HAP-1 (cell line): ENCODE measurements around the gene UBE2A.

Experiments
- DNase-seq, 2 experiments: peaks; one replicate each; pipeline ENCODE4 v3.0.0-alpha.2; 2016 to 2020; ENCODE audit warnings: low spot score in 2 of 2
- H3K27me3 ChIP-seq: fragments of 250-450 bp; sonication (Bioruptor Pico); 2 replicates; pipeline ENCODE4 v1.5.1; 2020; ENCODE audit warnings: low read depth, mild to moderate bottlenecking, moderate library complexity
- H3K36me3 ChIP-seq: fragments of 250-450 bp; sonication (Bioruptor Pico); replicated peaks from 2 replicates; pipeline ENCODE4 v1.5.1; 2020; ENCODE audit warnings: mild to moderate bottlenecking
- H3K4me1 ChIP-seq: fragments of 250-450 bp; sonication (Bioruptor Pico); 2 replicates; pipeline ENCODE4 v1.5.1; 2020; ENCODE audit warnings: mild to moderate bottlenecking
- H3K4me3 ChIP-seq: fragments of 250-450 bp; sonication (Bioruptor Pico); 2 replicates; pipeline ENCODE4 v1.5.1; 2020; ENCODE audit warnings: mild to moderate bottlenecking, moderate library complexity
- H3K9me3 ChIP-seq: fragments of 250-450 bp; sonication (Bioruptor Pico); 2 replicates; pipeline ENCODE4 v1.5.1; 2020; ENCODE audit warnings: mild to moderate bottlenecking, moderate library complexity
- in situ Hi-C: fragments of 300-500 bp; cut with MboI; formaldehyde crosslinking; loops from 3 replicates; pipeline ENCODE4 v1.14.3; 2020; ENCODE audit warnings: low sequenced_read_pairs, inconsistent platforms, mixed read lengths

Gene UBE2A

DNA sequence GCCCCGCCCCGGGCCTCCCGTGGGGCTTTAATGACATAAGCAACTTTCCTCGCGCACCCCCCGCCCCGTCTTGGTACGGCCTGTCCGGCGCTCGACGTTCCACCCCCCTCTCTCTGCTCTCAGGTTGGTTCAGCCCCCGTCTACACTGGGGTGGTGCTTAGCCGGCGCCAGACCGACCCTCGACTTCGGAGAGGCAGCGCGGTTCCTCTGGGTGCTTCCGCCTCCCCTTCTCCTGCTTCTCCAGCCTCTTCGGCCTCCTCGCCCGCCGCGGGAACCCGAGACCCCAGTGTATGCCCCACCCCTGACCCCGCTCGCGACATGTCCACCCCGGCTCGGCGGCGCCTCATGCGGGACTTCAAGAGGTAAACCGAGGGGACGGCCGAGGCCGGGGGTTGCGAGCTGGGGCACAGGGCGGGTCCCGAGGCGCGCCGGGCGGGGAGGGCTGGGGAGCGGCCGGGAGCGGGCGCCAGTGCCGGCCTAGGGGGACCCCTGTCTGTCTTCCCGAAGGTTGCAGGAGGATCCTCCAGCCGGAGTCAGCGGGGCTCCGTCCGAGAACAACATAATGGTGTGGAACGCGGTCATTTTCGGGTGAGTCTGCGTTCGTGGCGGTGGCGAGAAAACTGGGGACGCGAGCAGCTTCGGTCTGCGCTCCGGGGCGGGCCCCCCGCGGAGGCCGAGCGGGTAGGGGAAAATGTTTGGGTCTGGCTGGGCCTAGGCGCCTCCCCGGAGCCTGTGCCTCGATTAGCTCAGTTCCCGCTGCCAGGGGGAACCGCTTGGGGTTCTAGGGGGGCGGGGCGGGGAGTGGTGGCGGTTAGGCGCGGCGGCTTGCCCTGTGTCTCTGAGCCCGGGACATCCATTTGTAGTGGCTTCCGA lies at the start of gene UBE2A:
UBE2A (plus strand) TSS at position 170 of the 873 bp plus-strand sequence; CDS start at position 319, 149 bp downstream.
- H3K4me1 ChIP-seq: peaks cover 15% of the 10 kb centered on the region
- peaks cover 16% of the 10 kb centered on the region for H3K36me3 ChIP-seq
- H3K4me3 ChIP-seq: peak within 1 kb of the TSS; percentile 97
- DNase-seq: peak; percentile 89 to 98
- no peaks in the 10 kb centered on the region for H3K9me3 ChIP-seq
- in situ Hi-C loops: no loop called here
- H3K27me3 ChIP-seq: no peaks in the 10 kb centered on the region

DNA sequence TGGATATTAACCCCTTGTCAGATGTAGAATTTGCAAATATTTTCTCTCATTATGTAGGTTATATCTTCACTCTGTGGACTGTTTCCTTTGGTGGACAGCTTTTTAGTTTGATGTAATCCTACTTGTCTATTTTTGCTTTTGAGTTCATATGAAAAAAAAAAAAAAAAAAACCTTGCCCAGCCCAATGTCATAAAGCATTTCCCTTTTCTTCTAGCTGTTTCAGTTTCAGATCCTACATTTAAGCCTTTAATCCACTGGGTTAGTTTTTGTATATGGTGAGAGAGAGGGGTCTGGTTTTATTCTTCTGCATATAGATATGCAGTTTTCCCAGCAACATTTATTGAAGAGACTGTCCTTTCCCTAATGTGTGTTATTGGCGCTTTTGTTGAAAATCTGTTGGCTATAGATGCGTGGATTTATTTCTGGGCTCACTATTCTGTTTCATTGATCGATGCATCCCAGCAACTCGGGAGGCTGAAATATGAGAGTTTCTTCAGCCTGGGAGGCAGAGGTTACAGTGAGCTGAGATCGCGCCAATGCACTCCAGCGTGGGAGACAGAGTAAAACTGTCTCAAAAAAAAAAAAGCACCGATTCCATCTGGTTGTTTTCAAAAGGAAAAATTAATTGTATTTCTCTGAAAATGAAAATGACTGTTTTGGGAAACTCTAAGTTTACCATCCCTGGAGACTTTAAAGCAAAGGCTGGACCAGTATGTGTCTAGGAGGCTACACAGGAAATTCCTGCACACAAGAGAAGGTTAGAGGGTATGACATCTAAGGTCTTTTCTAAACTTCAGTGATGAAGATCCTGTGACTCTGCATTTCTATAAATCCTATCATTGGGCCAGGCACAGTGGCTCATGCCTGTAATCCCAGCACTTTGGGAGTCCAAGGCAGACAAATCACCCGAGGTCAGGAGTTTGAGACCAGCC lies 44.8 kb upstream of the UBE2A start:
- Histone ChIP-seq H3K27me3 (no peaks in the 10 kb centered on the region), H3K36me3 (no peaks in the 10 kb centered on the region; the same call in 1 of the 2 replicates)
- in situ Hi-C loops: no loop called here

DNA sequence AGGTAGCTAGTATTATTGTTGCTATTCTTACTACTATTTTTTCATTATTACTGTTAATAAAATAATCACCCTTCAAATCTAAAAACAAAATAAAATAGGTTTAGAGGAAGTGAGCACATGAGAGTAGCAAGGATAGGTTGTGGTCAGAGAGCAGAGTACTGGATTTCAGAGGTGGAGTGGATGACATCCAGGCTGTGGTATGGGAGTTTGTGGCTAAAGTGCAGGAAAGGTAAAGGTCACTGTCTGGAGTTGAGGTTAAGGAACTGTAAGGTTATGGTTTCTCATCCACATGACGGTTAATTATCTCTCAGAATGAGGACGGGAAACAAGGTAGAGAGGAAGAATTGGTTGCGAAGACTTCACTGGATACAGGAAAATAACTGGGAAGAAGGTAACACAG lies 36.9 kb upstream of the UBE2A start:
- peaks cover 34% of the 10 kb centered on the region for H3K36me3 ChIP-seq
- in situ Hi-C loops: no loop called here

More for the DNA sequence above, 44.8 kb upstream of the UBE2A start:
- H3K4me1 ChIP-seq: no peaks in the 10 kb centered on the region
- H3K9me3 ChIP-seq: no peaks in the 10 kb centered on the region
- no peak overlapping the region for H3K4me3 ChIP-seq
- DNase-seq: no peak

DNA sequence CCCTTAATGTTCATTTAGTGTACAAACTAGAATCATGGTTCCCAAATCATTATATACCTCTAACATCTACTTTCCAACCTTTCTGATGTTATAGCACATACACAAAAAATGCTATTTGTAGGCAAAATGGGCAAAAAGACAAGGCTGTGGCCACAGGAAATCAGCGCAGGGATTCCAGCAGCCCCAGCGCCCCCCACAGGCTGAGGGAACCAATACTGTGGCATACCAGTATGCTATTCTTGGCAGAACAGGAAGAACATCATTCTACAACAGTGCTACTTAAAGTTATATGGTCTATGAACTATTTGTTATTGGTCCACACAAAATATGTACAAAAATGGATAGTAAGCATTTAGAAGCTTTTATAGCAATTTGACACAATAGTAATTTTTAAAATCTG lies 34.5 kb upstream of the UBE2A start:
- no peaks in the 10 kb centered on the region for H3K9me3 ChIP-seq
- H3K27me3 ChIP-seq: no peaks in the 10 kb centered on the region
- in situ Hi-C loops: no loop called here
- peaks cover 34% of the 10 kb centered on the region for H3K36me3 ChIP-seq
- no peak overlapping the region for H3K4me3 ChIP-seq
- peak in 1 of 2 experiments; percentile 33 for DNase-seq
- H3K4me1 ChIP-seq: no peaks in the 10 kb centered on the region

More for the DNA sequence above, 36.9 kb upstream of the UBE2A start:
- no peak for DNase-seq
- Histone ChIP-seq H3K27me3 (no peaks in the 10 kb centered on the region), H3K9me3 (no peaks in the 10 kb centered on the region), H3K4me1 (no peaks in the 10 kb centered on the region), H3K4me3 (no peak overlapping the region)

DNA sequence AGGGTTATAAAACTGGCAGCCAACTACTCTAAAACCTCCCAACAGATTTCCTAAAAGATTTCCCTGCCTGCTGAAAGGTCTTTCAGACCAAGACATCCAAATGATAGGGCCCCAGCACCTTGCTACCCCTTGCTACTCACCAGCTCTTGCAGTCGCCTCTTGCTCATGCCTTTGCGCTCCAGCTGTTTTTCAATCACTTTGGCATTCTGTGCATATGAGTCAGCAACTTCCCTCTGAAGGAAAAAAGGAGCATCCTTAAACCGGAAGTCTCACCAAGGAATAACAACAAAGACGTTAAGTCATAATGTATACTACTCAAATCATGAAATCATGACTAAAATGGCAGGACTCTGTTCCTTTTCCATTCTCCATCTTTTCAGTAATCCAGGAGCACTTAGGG lies 33.2 kb upstream of the UBE2A start:
- DNase-seq: no peak
- Histone ChIP-seq H3K4me3 (no peak overlapping the region), H3K36me3 (peaks cover 34% of the 10 kb centered on the region), H3K27me3 (no peaks in the 10 kb centered on the region), H3K4me1 (no peaks in the 10 kb centered on the region), H3K9me3 (no peaks in the 10 kb centered on the region)
- in situ Hi-C loops: no loop called here

DNA sequence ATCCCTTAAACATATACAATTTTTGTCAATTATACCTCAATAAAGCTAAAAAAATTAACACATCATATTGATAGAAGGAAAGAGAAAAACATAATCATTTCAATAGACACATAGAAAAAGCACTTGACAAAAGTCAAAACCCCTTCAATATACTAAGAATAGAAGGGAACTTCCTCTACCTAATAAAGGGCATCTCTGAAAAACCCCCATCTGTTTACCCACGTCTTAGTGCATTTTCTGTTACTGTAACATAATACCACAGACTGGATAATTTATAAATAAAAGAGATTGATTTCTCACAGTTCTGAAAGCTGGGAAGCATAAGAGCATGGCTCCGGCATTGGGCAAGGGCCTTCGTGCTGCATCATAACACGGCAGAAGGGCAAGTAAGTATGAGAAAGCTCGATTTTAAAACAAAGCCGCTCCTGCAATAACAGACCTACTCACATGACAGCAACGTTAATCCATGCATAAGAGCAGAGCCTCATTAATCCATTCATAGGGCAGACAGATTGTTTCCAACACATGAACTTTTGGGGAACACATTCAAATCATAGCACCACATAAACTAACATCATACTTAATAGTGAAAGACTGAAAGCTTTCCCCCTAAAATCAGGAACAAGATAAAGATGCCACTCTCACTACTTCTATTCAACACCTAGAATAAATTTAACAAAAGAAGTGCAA lies 24.9 kb upstream of the UBE2A start:
- no peak for DNase-seq
- peaks cover 7% of the 10 kb centered on the region for H3K4me1 ChIP-seq
- H3K27me3 ChIP-seq: no peaks in the 10 kb centered on the region
- no peaks in the 10 kb centered on the region for H3K9me3 ChIP-seq
- H3K36me3 ChIP-seq: peaks cover 3% of the 10 kb centered on the region; the same call in 1 of the 2 replicates
- in situ Hi-C loops: no loop called here
- no peak overlapping the region for H3K4me3 ChIP-seq

DNA sequence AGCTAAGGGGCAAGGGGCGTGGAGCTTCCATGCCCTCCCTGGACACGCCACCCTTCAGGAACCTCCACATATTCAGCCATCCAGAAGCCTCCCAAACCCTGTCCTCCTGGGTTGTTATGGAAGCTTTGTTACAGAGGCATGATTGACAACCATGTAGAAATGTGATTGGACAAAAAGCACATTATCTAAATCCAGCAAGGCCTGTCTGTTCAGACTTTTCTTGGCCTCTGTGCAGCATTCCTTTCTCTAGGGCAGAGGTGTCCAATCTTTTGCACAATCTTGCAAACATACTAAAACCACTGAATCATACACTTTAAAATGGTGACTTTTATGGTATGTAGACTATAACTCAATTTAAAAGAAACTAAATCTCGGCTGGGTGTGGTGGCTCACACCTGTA lies 21.9 kb upstream of the UBE2A start:
- no peak overlapping the region for H3K4me3 ChIP-seq
- peaks cover 7% of the 10 kb centered on the region for H3K4me1 ChIP-seq
- in situ Hi-C loops: no loop called here
- H3K27me3 ChIP-seq: no peaks in the 10 kb centered on the region
- H3K36me3 ChIP-seq: peaks cover 6% of the 10 kb centered on the region
- no peaks in the 10 kb centered on the region for H3K9me3 ChIP-seq
- DNase-seq: no peak

DNA sequence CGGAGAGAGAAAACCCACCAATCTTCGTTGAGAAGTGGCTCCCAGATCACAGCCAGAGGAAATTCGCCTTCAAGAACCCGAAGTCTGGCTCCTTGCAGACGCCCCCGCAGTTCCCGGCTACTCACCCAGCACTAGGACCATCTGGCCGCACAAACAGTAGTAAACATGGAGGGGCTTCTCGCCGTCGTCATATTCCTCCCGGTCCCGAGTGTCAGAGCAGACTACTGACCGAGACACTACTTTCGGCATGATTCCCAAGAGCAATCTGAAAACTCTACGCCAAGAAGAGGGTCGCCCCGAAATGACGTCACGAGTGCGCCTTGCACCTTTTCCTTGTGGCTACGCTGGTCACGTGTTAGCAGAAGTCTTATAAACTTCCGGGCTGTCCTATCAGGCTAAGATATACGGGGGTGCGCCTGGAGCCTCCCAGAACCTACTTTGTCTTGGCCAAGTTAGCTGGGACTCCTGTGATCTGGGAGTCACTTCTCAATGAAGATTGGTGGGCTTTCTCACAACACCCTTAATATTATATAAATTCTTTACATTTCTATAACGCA lies 9.2 kb upstream of the UBE2A start, which contains the start of gene STEEP1:
STEEP1 (minus strand) TSS at position 303 of the 557 bp plus-strand sequence; CDS start at position 249, 54 bp downstream.
- Histone ChIP-seq H3K9me3 (no peaks in the 10 kb centered on the region), H3K36me3 (peaks cover 10% of the 10 kb centered on the region), H3K27me3 (no peaks in the 10 kb centered on the region), H3K4me3 (peak within 1 kb of the TSS; percentile 66), H3K4me1 (no peaks in the 10 kb centered on the region)
- DNase-seq: peak; percentile 95 to 97
- in situ Hi-C loops: no loop called here

DNA sequence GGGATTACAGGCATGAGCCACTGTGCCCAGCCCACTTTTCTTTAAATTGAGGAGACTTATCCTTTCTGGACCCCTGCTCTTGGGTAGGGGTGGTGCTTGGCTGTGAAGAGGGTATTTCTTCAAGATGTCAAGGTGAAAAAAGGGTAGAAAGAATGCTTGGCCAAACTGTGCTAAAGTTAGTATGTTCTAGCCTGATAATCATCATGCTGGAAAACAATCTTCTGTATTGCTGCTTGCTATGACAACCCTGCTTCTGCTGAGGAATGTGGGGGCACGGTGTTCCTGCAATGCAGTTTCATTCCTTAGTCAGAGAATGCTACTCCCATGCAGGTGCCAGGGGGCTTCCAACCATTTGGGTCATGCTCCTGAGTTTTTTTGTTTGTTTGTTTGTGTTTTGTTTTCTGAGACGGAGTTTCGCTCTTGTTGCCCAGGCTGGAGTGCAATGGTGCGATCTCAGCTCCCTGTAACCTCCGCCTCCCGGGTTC lies 4.0 kb upstream of the UBE2A start:
- Histone ChIP-seq H3K4me3 (no peak overlapping the region), H3K4me1 (peaks cover 6% of the 10 kb centered on the region), H3K27me3 (no peaks in the 10 kb centered on the region), H3K36me3 (no peaks in the 10 kb centered on the region), H3K9me3 (no peaks in the 10 kb centered on the region)
- no peak for DNase-seq
- in situ Hi-C loops: no loop called here

DNA sequence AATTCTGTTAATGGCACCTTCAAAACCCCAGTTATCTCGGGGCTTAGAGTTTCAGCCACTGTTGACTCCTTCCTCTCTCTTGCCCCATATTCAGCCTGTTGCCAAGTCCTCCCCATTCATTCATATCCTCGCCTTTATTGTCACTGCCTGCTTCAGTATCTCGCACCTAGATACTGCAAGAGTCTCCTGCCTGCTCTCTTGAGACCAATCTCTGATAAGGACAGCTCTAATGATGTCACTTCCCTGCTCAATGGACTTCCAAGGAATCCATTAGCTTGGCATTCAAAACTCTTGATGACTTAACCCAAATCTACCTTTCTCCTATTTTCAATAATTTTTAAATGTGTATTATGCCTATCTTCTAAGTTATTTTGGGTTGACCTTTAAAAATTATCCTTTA lies 1.1 kb upstream of the UBE2A start:
- no peaks in the 10 kb centered on the region for H3K9me3 ChIP-seq
- peaks cover 16% of the 10 kb centered on the region for H3K36me3 ChIP-seq
- H3K27me3 ChIP-seq: no peaks in the 10 kb centered on the region
- no peak for DNase-seq
- H3K4me3 ChIP-seq: peak overlapping the region; percentile 97
- H3K4me1 ChIP-seq: peaks cover 15% of the 10 kb centered on the region
- in situ Hi-C loops: no loop called here

DNA sequence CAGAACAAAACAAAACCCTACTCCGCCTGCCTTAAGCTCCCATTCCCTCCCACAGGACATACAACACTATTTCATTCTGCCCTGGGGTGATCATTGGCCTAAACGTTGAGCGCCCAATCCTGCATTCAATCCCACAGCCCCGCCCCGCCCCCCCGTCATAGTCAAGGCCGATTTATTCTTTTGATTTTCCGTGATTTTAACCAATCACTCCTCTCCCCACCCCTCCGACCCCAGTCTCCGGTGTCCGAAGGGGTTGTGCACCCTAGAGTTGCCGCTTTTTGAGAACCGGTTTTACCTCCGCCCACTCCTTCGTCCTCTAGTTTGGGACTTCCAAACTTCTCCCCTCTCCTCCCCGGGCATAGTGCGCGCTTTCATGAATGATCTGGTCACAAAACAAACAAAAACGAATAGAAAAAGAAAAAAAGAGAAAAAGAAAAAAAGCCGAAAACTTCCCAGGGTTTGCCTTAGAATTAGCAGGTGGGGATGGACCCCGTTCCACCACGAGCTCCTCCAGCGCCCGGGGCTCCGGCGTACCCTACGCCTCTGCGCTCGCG lies 446 bp upstream of the UBE2A start:
- peaks cover 16% of the 10 kb centered on the region for H3K36me3 ChIP-seq
- H3K4me1 ChIP-seq: peaks cover 15% of the 10 kb centered on the region
- peak; percentile 74 to 77 for DNase-seq
- in situ Hi-C loops: no loop called here
- no peaks in the 10 kb centered on the region for H3K9me3 ChIP-seq
- peak overlapping the region; percentile 97 for H3K4me3 ChIP-seq
- H3K27me3 ChIP-seq: no peaks in the 10 kb centered on the region

DNA sequence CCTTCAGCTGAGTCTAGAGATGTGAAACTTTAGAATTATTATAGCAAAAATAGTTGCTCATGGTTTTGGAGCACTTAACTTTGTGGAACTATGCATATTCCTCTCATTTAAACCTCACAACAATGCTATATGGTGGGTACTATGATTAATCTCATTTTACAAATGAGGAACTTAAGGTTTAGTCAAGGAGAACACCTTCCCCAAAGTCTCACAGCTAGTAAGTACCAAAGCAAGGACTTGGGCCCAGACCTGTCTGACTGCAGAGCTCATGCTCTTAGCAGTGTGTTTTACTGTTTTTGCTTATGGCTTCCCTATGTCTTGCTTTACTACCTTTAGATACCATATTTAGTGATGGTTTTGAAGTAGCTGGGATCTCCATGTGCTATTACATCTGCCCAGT lies 5.1 kb downstream of the UBE2A start:
- peaks cover 10% of the 10 kb centered on the region; the same call in 1 of the 2 replicates for H3K4me1 ChIP-seq
- H3K36me3 ChIP-seq: peaks cover 27% of the 10 kb centered on the region
- no peak for DNase-seq
- no peaks in the 10 kb centered on the region for H3K9me3 ChIP-seq
- H3K27me3 ChIP-seq: no peaks in the 10 kb centered on the region
- in situ Hi-C loops: no loop called here
- H3K4me3 ChIP-seq: no peak overlapping the region
